K562 (cell line): ENCODE data around the gene KAZN. TPM values are rescaled to one million over a fixed set of nuclear protein-coding genes. Genes with fewer than 3 reads are reported as not detected.

Experiments
- ATAC-seq: fragments of 200-7000 bp; cut with Tn5 transposase; 3 replicates; pipeline ENCODE4 v1.9.1; 2020; ENCODE audit warnings: moderate library complexity
- BruUV-seq: library from RNA; stranded (reverse); fragments of 400-500 nt; replicated peaks from 2 replicates; lab custom pipeline; 2021; lab: Mats Ljungman, UMichigan
- CTCF ChIA-PET: fragments of 300-600 bp; formaldehyde crosslinking; extraction: SDS; loops from one replicate; lab custom pipeline; 2021; ENCODE audit warnings: low intra/inter-chr PET ratio; lab: Yijun Ruan, JAX
- POLR2A ChIA-PET: fragments of 300-600, 350-650 bp; sonication (Branson Sonifier 250); formaldehyde crosslinking; extraction: SDS; loops from one replicate; lab custom pipeline; 2021; ENCODE audit warnings: antibody characterized with exemption, inconsistent platforms; lab: Yijun Ruan, JAX
- DNase-seq, 4 experiments: peaks; one replicate each; pipeline versions ENCODE4 v3.0.0 to v3.0.0-alpha.2; 2011 to 2018; ENCODE audit warnings: low spot score in 3 of 4, mixed read lengths in 3 of 4; ENCODE audit errors: extremely low read depth in 1 of 4
- FAIRE-seq: peaks from 2 replicates; lab custom pipeline; 2011; peaks lifted over from hg19 to GRCh38; lab: Jason Lieb, UNC
- H2AFZ ChIP-seq: 2 replicates; pipeline ENCODE4 v1.6.0; 2011; ENCODE audit warnings: low read depth, low read length, control low read depth, inconsistent platforms
- H3K27ac ChIP-seq: fragments of 200-600 bp; 3 replicates; pipeline ENCODE4 v1.8.0; 2011; ENCODE audit warnings: low read depth, mild to moderate bottlenecking, control low read depth, inconsistent platforms, low read length, moderate library complexity, mixed read lengths; ENCODE audit errors: extremely low read depth
- H3K27me3 ChIP-seq, 2 experiments: fragments of 300-600 bp in 1 of 2; 2 replicates in 1 of 2; 3 replicates in 1 of 2; pipeline versions ENCODE4 v1.6.0 to v1.8.0; 2011; ENCODE audit warnings: inconsistent platforms in 2 of 2, low read length in 2 of 2, mild to moderate bottlenecking in 1 of 2, mixed read lengths in 1 of 2, moderate library complexity in 1 of 2; ENCODE audit not compliant: control insufficient read depth in 2 of 2, insufficient read depth in 2 of 2
- H3K36me3 ChIP-seq: fragments of 300-600 bp; 3 replicates; pipeline ENCODE4 v1.8.0; 2011; ENCODE audit warnings: mild to moderate bottlenecking, low read length, inconsistent platforms; ENCODE audit not compliant: control insufficient read depth, insufficient read depth
- H3K4me1 ChIP-seq, 2 experiments: fragments of 200-600 bp in 1 of 2; replicated peaks in 1 of 2; 2 replicates in 1 of 2; 3 replicates in 1 of 2; pipeline versions ENCODE4 v1.5.1 to v1.8.0; 2011; ENCODE audit warnings: inconsistent platforms in 2 of 2, low read length in 2 of 2, mild to moderate bottlenecking in 1 of 2, mixed read lengths in 1 of 2, moderate library complexity in 1 of 2; ENCODE audit not compliant: control insufficient read depth in 2 of 2, insufficient read depth in 2 of 2
- H3K4me2 ChIP-seq: 2 replicates; pipeline ENCODE4 v1.6.1; 2011; ENCODE audit warnings: low read length, control low read depth, inconsistent platforms, mixed read lengths; ENCODE audit not compliant: insufficient read depth
- H3K4me3 ChIP-seq: fragments of 200-600 bp; sonication (generic), shearing (Covaris generic); 2 replicates; pipeline ENCODE4 v1.5.1; 2016; ENCODE audit warnings: control low read depth, inconsistent platforms
- H3K79me2 ChIP-seq: fragments of 200-600 bp; 3 replicates; pipeline ENCODE4 v1.8.0; 2011; ENCODE audit warnings: low read length, inconsistent platforms; ENCODE audit not compliant: control insufficient read depth, insufficient read depth
- H3K9ac ChIP-seq, 2 experiments: 2 replicates each; pipeline versions ENCODE4 v1.6.0 to v1.6.1; 2011; ENCODE audit warnings: low read depth in 2 of 2, low read length in 2 of 2, control low read depth in 1 of 2, inconsistent platforms in 1 of 2, mild to moderate bottlenecking in 1 of 2, mixed read lengths in 1 of 2; ENCODE audit not compliant: insufficient read depth in 1 of 2
- H3K9me1 ChIP-seq: one replicate; pipeline ENCODE4 v1.6.0; 2011; ENCODE audit warnings: inconsistent platforms, mild to moderate bottlenecking, low read length, moderate library complexity; ENCODE audit not compliant: control insufficient read depth, insufficient read depth
- H3K9me3 ChIP-seq: replicated peaks from 2 replicates; pipeline ENCODE4 v1.5.1; 2011; ENCODE audit warnings: low read depth, low read length, inconsistent platforms; ENCODE audit not compliant: control insufficient read depth, insufficient read depth
- H4K20me1 ChIP-seq: replicated peaks from 2 replicates; pipeline ENCODE4 v1.6.1; 2011; ENCODE audit warnings: low read length, inconsistent platforms, mixed read lengths; ENCODE audit not compliant: control insufficient read depth, insufficient read depth
- BCOR ChIP-seq: fragments of 450-650 bp; IDR thresholded peaks from 2 replicates; pipeline ENCODE4 v1.6.1; 2016
- EWSR1 ChIP-seq: fragments of 450-650 bp; IDR thresholded peaks from 2 replicates; pipeline ENCODE4 v1.6.1; 2018; ENCODE audit warnings: borderline replicate concordance, mild to moderate bottlenecking, low read depth, moderate library complexity; ENCODE audit not compliant: partially characterized antibody
- FOSL1 ChIP-seq: fragments of 200-800 bp; sonication (Bioruptor generic); conservative IDR thresholded peaks from 2 replicates; pipeline ENCODE4 v1.6.1; 2016; ENCODE audit warnings: missing genetic modification characterization, missing compliant biosample characterization
- FOXJ3 ChIP-seq: sonication (generic); formaldehyde crosslinking; IDR thresholded peaks from 2 replicates; pipeline ENCODE4 v1.4.0; 2020; ENCODE audit warnings: mild to moderate bottlenecking, missing genetic modification reagents
- GATAD2A ChIP-seq: fragments of 450-650 bp; IDR thresholded peaks from 2 replicates; pipeline ENCODE4 v1.6.1; 2017
- HNRNPL ChIP-seq: fragments of 200-400 bp; formaldehyde crosslinking; IDR thresholded peaks from 2 replicates; pipeline ENCODE4 v1.6.1; 2017; ENCODE audit warnings: low read depth, mild to moderate bottlenecking, low read length
- NBN ChIP-seq: fragments of 450-650 bp; IDR thresholded peaks from 2 replicates; pipeline ENCODE4 v1.6.1; 2016; ENCODE audit warnings: low read depth, mild to moderate bottlenecking
- SMARCC2 ChIP-seq: fragments of 450-650 bp; IDR thresholded peaks from 2 replicates; pipeline ENCODE4 v1.6.1; 2017; ENCODE audit warnings: antibody characterized with exemption, moderate library complexity, mild to moderate bottlenecking, low read depth
- SOX6 ChIP-seq: fragments of 450-650 bp; IDR thresholded peaks from 2 replicates; pipeline ENCODE4 v1.6.1; 2014; ENCODE audit warnings: mild to moderate bottlenecking
- ZBTB33 ChIP-seq: sonication (generic); formaldehyde crosslinking; IDR thresholded peaks from 2 replicates; pipeline ENCODE4 v1.8.1; 2023; ENCODE audit warnings: mild to moderate bottlenecking, missing genetic modification reagents
- ZNF24 ChIP-seq: fragments of 450-650 bp; IDR thresholded peaks from 2 replicates; pipeline ENCODE4 v1.6.1; 2016
- ZNF644 ChIP-seq: fragments of 200-800 bp; sonication (Bioruptor generic); IDR thresholded peaks from 2 replicates; pipeline ENCODE4 v1.6.1; 2016; ENCODE audit warnings: low read depth, missing genetic modification characterization, missing compliant biosample characterization
- WGBS: fragments of 100-300 bp; shearing (Covaris generic); methylation state at CpG from one replicate; pipeline ENCODE4 v1.1.6; 2016; ENCODE audit warnings: low coverage, mixed read lengths; ENCODE audit not compliant: insufficient coverage; ENCODE audit errors: missing lambda C conversion rate; 5-methylcytosine and 5-hydroxymethylcytosine counted together
- in situ Hi-C: fragments of 300-500 bp; cut with MboI; formaldehyde crosslinking; loops from 4 replicates; pipeline ENCODE4 v1.15.0; 2018; ENCODE audit warnings: inconsistent platforms, mixed read lengths
- intact Hi-C: fragments of 100-400 bp; cut with micrococcal nuclease; formaldehyde crosslinking; loops from 2 replicates; pipeline ENCODE4 v1.14.2; 2022
- polyA plus RNA-seq, 8 experiments: library from polyadenylated mRNA; depleted of rRNA in 4 of 8; stranded (reverse) in 5 of 8; unstranded in 3 of 8; fragments of >200 nt; fragmentation: Nextera tagmentation in 2 of 8; fragmentation: Illumina TruSeq in 1 of 8; extraction: Ambion mirVana in 2 of 8; extraction: Trizol in 1 of 8; gene quantifications; 2 replicates each; pipeline versions ENCODE4 v1.2.1 to v1.2.3, GENCODE V29; 2011 to 2014; ENCODE audit warnings: inconsistent platforms in 1 of 8, missing spikeins in 1 of 8
- total RNA-seq, 7 experiments: library from RNA; depleted of rRNA in 6 of 7; stranded (reverse); fragments of >200 nt in 6 of 7; fragmentation: Illumina TruSeq in 2 of 7; extraction: Trizol in 2 of 7; gene quantifications; 2 replicates each; pipeline versions ENCODE4 v1.2.1 to v1.2.3, GENCODE V29; 2011 to 2021; ENCODE audit warnings: low replicate concordance in 1 of 7

KAZN gene
- total and polyA plus RNA-seq, 9 of the 15 experiments (the other 6 are each of a cell fraction or from before 2014, with no cell fraction given), result 2.1 to 21.6 (median 5.4) TPM

- Histone ChIP-seq H2AFZ (no peak overlapping the region), H3K27ac (no peak overlapping the region), H3K9ac (no peak overlapping the region), H3K36me3 (no peaks in the 10 kb centered on the region), H4K20me1 (0 out of 2 replicates have a peak, but pooled peaks cover 3% of the 10 kb centered on the region), H3K9me1 (no peaks in the 10 kb centered on the region), H3K4me2 (no peak overlapping the region), H3K4me1 (0 out of 5 replicates have a peak, but pooled peaks cover 0 to 4% of the 10 kb centered on the region in 2 experiments), H3K79me2 (no peaks in the 10 kb centered on the region), H3K4me3 (no peak overlapping the region), H3K27me3 (peaks cover 17 to 27% of the 10 kb centered on the region in 2 experiments), H3K9me3 (no peaks in the 10 kb centered on the region)
- in situ Hi-C loops, result no loop called here
- FAIRE-seq (no peak), ATAC-seq (no peak), DNase-seq (no peak)
- 54% methylated on average over 7 of the region's 7 CpGs for WGBS
- TF ChIP-seq ZBTB33 (0 out of 2 replicates have a peak, but pooled peaks have one; percentile 12), SMARCC2 (no peak)
- ChIA-PET CTCF (no interaction called here), POLR2A (interaction anchor here (1.0 kb wide), 1 partner anchor 229 kb away, joined by 3 read pairs; no protein-coding TSS in a partner anchor)
- BruUV-seq, result no TSS peak
- intact Hi-C loops, result no loop called here
Measured at GRCh38 chr1:14624941-14625340, 26.5 kb downstream of the KAZN start.

- in situ Hi-C loops (no loop called here), intact Hi-C loops (no loop called here)
- no TSS peak for BruUV-seq
- ChIA-PET CTCF (no interaction called here), POLR2A (interaction anchor here (0.6 to 1.0 kb wide), 2 partner anchors 23 to 229 kb away, joined by 3 read pairs; no protein-coding TSS in a partner anchor)
- H3K9me3 ChIP-seq, result no peaks in the 10 kb centered on the region
- DNase-seq, result no peak
- ATAC-seq, result no peak
- no peak overlapping the region for H2AFZ ChIP-seq
- no peak overlapping the region for H3K9ac ChIP-seq
- H3K27ac ChIP-seq, result no peak overlapping the region
- no peak overlapping the region for H3K4me2 ChIP-seq
- no peaks in the 10 kb centered on the region for H3K79me2 ChIP-seq
- H3K4me3 ChIP-seq, result no peak overlapping the region
- no peaks in the 10 kb centered on the region for H3K36me3 ChIP-seq
- no peak for FAIRE-seq
- peaks cover 17 to 27% of the 10 kb centered on the region in 2 experiments for H3K27me3 ChIP-seq
- WGBS, result 4% methylated on average over 11 of the region's 11 CpGs
- H3K9me1 ChIP-seq, result no peaks in the 10 kb centered on the region
- TF ChIP-seq HNRNPL (no peak), FOSL1 (tag) (no peak), ZNF24 (no peak), EWSR1 (no peak), BCOR (no peak), SOX6 (no peak), ZNF644 (tag) (no peak), FOXJ3 (CRISPR knock-in tag) (no peak), NBN (no peak), GATAD2A (no peak)
- H3K4me1 ChIP-seq, result 0 out of 5 replicates have a peak, but pooled peaks cover 0 to 4% of the 10 kb centered on the region in 2 experiments
- H4K20me1 ChIP-seq, result 0 out of 2 replicates have a peak, but pooled peaks cover 3% of the 10 kb centered on the region
Measured at GRCh38 chr1:14625572-14625971, 27.1 kb downstream of the KAZN start.
